Measurements from ENCODE around the gene PSME3. TPM values are rescaled to one million over a fixed set of nuclear protein-coding genes. Genes with fewer than 3 reads are reported as not detected.

The PSME3 gene
- total RNA-seq, 1 experiment from 2014 or later, result 222 TPM

GRCh38 chr17:42832213-42832933, 824 bp upstream of the PSME3 start:
- WGBS (ENCODE audit: extremely low coverage, insufficient read length, low lambda C conversion rate), result no CpG with 5 or more reads among the region's 9 CpGs
- Histone ChIP-seq H4K5ac (ENCODE audit: insufficient read length, low read depth, low read length) (peak overlapping the region; percentile 53), H3K4ac (ENCODE audit: low read depth, low read length) (no peak overlapping the region; the same call in 1 of the 2 replicates), H3K23me2 (ENCODE audit: insufficient read length, low read depth, low read length, poor library complexity, severe bottlenecking) (peaks cover 9% of the 10 kb centered on the region), H3K4me2 (ENCODE audit: insufficient read depth, insufficient read length, low read length) (peak overlapping the region; percentile 95), H3K18ac (ENCODE audit: insufficient read length, low read depth, low read length) (peak overlapping the region; percentile 83), H3T11ph (ENCODE audit: low read length) (peak overlapping the region; percentile 82), H2BK15ac (ENCODE audit: low read depth, low read length) (no peak overlapping the region), H3K79me1 (ENCODE audit: insufficient read depth, low read depth, low read length, poor library complexity, severe bottlenecking) (peaks cover 3% of the 10 kb centered on the region), H3K27me3 (ENCODE audit: insufficient read depth, low read length) (no peaks in the 10 kb centered on the region), H2BK5ac (ENCODE audit: insufficient read length, low read length) (no peak overlapping the region), H4K20me1 (ENCODE audit: control insufficient read depth, insufficient read depth, insufficient read length) (no peaks in the 10 kb centered on the region), H3K9me3 (ENCODE audit: control insufficient read depth, low read depth, low read length) (no peaks in the 10 kb centered on the region), H2BK20ac (ENCODE audit: low read depth, low read length, poor library complexity, severe bottlenecking) (no peak overlapping the region), H2AK5ac (ENCODE audit: insufficient read length, low read length) (no peak overlapping the region), H3K27ac (ENCODE audit: insufficient read length, low read depth, low read length) (peak overlapping the region; percentile 50), H4K91ac (ENCODE audit: insufficient read length, low read depth, low read length) (peak overlapping the region; percentile 7), H3K9ac (ENCODE audit: extremely low read depth, insufficient read length, low read length) (peak overlapping the region; percentile 91), H3K4me1 (ENCODE audit: insufficient read depth, low read length) (no peaks in the 10 kb centered on the region), H2BK120ac (ENCODE audit: low read depth, low read length, poor library complexity, severe bottlenecking) (peak overlapping the region; percentile 85), H3K56ac (ENCODE audit: insufficient read length, low read depth, low read length) (no peak overlapping the region), H3K23ac (ENCODE audit: insufficient read length, low read depth, low read length) (no peak overlapping the region), H3K14ac (ENCODE audit: insufficient read depth, low read length) (peak overlapping the region; percentile 98; the same call in 1 of the 2 replicates), H2AFZ (ENCODE audit: low read length) (peak overlapping the region; percentile 93), H2BK12ac (ENCODE audit: insufficient read length, low read depth, low read length) (no peak overlapping the region), H4K8ac (replicated peaks; ENCODE audit: insufficient read length, low read depth, low read length) (no peak overlapping the region), H3K79me2 (ENCODE audit: insufficient read depth, low read length) (peaks cover 5% of the 10 kb centered on the region; the same call in 1 of the 2 replicates)
- no peak for TF ChIP-seq CTCF (conservative IDR thresholded peaks at IDR 0.05)
- peak overlapping the region; percentile 99 to 100 (median 100) for H3K27ac Mint-ChIP-seq
- no peak for DNase-seq
- H3K4me1 Mint-ChIP-seq, result peaks cover 14 to 17% of the 10 kb centered on the region in 2 experiments
- no peaks in the 10 kb centered on the region; a peak in 1 of 5 replicates for H3K9me3 Mint-ChIP-seq
- peaks cover 15 to 36% (median 32%) of the 10 kb centered on the region in 3 experiments for H3K36me3 Mint-ChIP-seq (ENCODE audit: insufficient read depth in 1 of 3, low read depth in 3 of 3)
- H3K4me3 Mint-ChIP-seq, result peak overlapping the region; percentile 94 to 96
- H3K27me3 Mint-ChIP-seq (ENCODE audit: low read depth), result peaks cover 15% of the 10 kb centered on the region
